HFFc6 (cell line): Measurements from ENCODE around the gene RTL10. TPM values are rescaled to one million over a fixed set of nuclear protein-coding genes. Genes with fewer than 3 reads are reported as not detected.
A peak's percentile ranks its signal among the peaks of the same experiment; 100 is the strongest.

ENCODE experiments used
- DNase-seq: peaks from one replicate; pipeline ENCODE4 v3.0.0-alpha.2; 2018
- H3K27ac Mint-ChIP-seq: 2 replicates; pipeline ENCODE4 v1.8.0; 2020; ENCODE audit warnings: mild to moderate bottlenecking, mixed read lengths
- H3K27me3 Mint-ChIP-seq: 2 replicates; pipeline ENCODE4 v1.8.0; 2021; ENCODE audit warnings: mild to moderate bottlenecking, moderate library complexity, mixed read lengths; ENCODE audit not compliant: insufficient read depth
- H3K36me3 Mint-ChIP-seq: 2 replicates; pipeline ENCODE4 v1.8.0; 2021; ENCODE audit warnings: low read depth, mixed read lengths
- H3K4me1 Mint-ChIP-seq: 2 replicates; pipeline ENCODE4 v1.8.0; 2020; ENCODE audit warnings: low read depth, mixed read lengths
- H3K4me3 Mint-ChIP-seq: 2 replicates; pipeline ENCODE4 v1.8.0; 2020; ENCODE audit warnings: mild to moderate bottlenecking, moderate library complexity, mixed read lengths
- H3K9me3 Mint-ChIP-seq: 2 replicates; pipeline ENCODE4 v1.8.0; 2020; ENCODE audit warnings: mild to moderate bottlenecking, mixed read lengths
- CTCF ChIP-seq: fragments of 200-600 bp; sonication (generic); IDR thresholded peaks from 2 replicates; pipeline ENCODE4 v1.5.0; 2021; ENCODE audit warnings: antibody characterized with exemption, mild to moderate bottlenecking
- total RNA-seq, 6 experiments: library from RNA; stranded (reverse); fragmentation: NEBNext Ultra II Directional; extraction: Animal tissue kit (Norgen Biotek cat#: 25700); gene quantifications; 2 replicates in 1 of 6; 3 replicates in 5 of 6; pipeline ENCODE4 v1.2.3, GENCODE V29; 2021

The RTL10 gene
- total RNA-seq, 6 experiments from 2014 or later: 17.4 to 22.7 (median 19.2) TPM

- no peak overlapping the region for H3K27ac Mint-ChIP-seq
Observed at GRCh38 chr22:19859861-19860510, 5.3 kb upstream of the RTL10 start.

GRCh38 chr22:19857382-19857781 lies 2.7 kb upstream of the RTL10 start:
- Mint-ChIP-seq H3K4me3 (no peak overlapping the region), H3K27ac (no peak overlapping the region), H3K27me3 (no peaks in the 10 kb centered on the region; the same call in none of the 2 replicates), H3K9me3 (no peaks in the 10 kb centered on the region), H3K36me3 (peaks cover 19% of the 10 kb centered on the region), H3K4me1 (peaks cover 25% of the 10 kb centered on the region)
- no peak for DNase-seq
- TF ChIP-seq CTCF: no peak

More at GRCh38 chr22:19859861-19860510, 5.3 kb upstream of the RTL10 start:
- Mint-ChIP-seq H3K4me1 (peaks cover 15% of the 10 kb centered on the region), H3K36me3 (0 out of 2 replicates have a peak, but pooled peaks cover 5% of the 10 kb centered on the region), H3K4me3 (no peak overlapping the region), H3K27me3 (no peaks in the 10 kb centered on the region; the same call in none of the 2 replicates), H3K9me3 (no peaks in the 10 kb centered on the region)
- no peak for TF ChIP-seq CTCF
- no peak for DNase-seq

GRCh38 chr22:19855504-19856409 lies 1.1 kb upstream of the RTL10 start:
- TF ChIP-seq CTCF: no peak
- H3K27ac Mint-ChIP-seq: peak overlapping the region; percentile 90
- peak overlapping the region; percentile 97 for H3K4me3 Mint-ChIP-seq
- peaks cover 32% of the 10 kb centered on the region for H3K4me1 Mint-ChIP-seq
- H3K27me3 Mint-ChIP-seq: no peaks in the 10 kb centered on the region; the same call in none of the 2 replicates
- H3K36me3 Mint-ChIP-seq: peaks cover 14% of the 10 kb centered on the region
- DNase-seq: no peak
- no peaks in the 10 kb centered on the region for H3K9me3 Mint-ChIP-seq

- DNase-seq: no peak
- Mint-ChIP-seq H3K27me3 (no peaks in the 10 kb centered on the region; the same call in none of the 2 replicates), H3K27ac (peak overlapping the region; percentile 90), H3K9me3 (no peaks in the 10 kb centered on the region), H3K36me3 (peaks cover 26% of the 10 kb centered on the region), H3K4me1 (peaks cover 48% of the 10 kb centered on the region), H3K4me3 (peak overlapping the region; percentile 97)
- TF ChIP-seq CTCF: no peak
Observed at GRCh38 chr22:19853879-19854777, 546 bp downstream of the RTL10 start.
